ENCODE results near the gene SEPTIN7.

Gene SEPTIN7

DNA sequence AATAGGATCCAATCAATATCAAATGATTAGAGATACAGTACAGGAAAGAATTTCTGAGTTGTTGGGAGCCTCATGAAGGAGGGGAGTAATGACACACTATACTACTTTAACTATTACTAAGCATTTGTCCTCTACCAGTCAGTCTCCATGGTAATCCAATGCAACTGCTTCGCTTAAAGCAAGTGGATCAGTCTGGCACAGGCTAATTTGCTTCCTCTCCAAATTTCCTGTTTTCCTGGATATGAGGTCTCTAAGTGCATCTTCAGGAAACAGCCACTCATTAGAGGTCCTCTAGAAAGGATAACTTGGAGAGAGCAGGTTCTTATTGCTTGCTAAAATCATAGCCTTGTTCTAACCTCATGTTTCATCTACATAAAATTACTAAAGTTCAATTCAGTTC is 8.4 kb upstream of the SEPTIN7 start:
- DNase-seq: no peak

DNA sequence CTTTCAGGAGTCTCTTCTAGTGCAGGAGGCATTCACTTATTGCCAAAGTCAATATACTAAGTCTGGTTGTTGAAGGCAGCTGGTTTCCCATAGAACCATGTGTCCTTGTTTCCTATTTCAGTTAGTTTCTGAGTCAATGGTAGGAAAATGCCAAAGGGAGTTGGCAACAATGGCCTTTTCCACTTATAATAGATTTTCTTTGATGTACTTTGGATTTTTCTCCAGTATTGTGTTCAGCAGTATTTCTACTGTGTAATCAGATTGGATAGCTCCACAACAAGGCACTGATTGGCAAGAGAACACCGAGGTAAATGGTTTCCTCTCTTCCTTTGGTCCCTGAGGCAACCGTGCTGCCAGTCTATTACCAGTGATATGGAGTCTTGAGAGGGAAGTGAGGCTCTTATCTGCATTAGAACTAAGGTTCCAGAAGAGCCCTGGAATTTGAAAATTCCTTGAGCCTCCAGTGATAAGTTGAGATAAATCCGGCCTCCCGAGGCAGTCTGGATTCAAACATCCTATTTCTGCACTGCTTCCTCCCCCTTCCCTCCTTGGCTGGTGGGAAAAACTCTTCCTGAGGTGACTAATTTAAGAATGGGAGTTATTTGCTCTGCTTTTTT is 7.9 kb upstream of the SEPTIN7 start:
- no peak for DNase-seq

DNA sequence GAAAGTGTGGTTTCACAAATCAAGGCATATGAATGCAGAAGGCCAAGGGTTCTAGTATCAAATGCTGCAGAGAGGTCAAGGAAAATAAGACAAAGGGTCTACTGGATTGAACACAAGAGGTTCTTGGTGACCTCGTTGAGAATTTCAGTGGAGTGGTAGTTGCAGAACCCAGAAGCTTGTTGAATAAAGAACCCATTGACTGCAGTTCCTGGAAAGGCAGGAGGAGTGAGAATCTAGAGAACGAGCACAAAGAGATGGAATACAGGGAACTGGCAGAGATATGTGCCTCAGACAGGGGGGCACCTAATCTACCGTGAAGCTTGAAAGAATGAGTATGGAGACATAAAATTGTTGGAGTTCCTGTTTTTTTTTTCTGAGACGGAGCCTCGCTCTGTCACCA is 3.5 kb upstream of the SEPTIN7 start:
- DNase-seq: no peak

DNA sequence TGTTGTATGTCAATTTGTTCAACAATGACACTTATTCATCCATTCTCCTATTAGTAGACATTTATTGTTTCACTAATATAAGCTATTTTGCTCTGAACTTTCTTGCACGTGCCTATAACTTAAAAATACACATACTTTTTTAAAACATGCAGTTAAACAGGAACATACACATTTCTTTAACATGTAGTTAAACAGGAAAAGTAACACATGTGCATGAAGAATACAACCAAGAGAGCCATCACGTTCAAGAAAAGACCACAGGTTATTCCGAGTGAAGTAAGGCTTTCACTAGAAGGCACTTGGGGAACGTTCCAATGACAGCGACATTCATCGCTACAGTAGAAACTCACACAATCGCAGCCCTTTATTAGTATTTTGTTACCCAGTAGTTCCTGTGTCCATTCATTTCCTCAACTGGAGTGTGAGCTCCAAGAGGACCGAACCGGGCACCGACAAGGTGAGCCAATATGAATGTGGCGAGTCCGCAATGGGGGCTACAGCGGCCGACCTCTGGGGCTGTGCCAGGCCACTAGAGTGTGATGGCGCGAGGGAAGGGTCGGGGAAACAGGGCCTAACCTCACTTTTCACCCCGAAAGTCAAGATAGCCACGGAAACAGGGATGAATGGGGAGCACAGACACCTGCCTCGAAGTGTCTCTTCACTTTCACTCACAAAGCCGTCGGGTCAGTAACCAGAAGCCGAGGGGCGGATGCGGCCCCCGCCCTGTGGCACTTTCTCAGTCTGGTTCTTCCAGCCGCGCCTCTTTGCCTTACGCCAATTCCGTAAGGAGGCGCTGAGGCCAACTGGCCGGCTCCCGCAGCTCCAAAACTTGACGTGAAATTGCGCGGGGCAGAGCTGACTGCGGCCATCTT is 775 bp upstream of the SEPTIN7 start:
- peak; percentile 82 for DNase-seq

DNA sequence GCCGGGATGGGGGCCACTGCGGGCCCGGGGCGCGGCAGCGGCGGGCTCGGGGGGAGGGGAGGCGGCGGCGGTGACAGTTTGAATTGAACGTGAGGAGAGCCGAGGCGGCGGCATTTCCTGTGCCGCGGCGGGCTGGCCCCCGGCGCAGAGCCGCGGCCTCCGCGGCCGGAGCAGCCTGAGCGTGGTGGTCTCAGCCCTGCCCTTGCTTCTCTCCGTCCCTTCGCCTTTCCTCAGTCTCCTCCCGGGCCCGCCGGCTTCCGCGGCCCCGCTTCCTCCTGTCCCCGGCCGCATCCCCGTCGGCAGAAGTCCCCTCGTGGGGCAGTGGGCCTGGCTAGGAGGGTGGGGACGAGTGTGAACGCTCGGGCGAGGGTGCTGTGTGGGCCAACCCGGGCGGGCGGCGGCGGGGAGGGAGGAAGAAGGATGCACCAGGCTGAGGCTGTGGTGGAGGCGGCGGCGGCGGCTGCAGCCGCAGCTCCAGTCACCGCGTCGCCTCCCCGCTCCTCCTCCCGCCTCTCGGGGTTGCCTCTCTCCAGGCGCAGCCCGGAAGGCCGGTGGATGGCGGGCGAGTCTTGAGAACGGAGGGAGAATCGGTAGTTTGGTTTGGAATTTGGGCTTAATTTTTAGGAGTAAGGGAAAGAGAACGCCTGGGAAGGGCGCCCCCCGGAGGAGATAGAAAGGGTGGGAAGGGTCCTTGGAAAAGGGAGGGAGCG is 690 bp downstream of the SEPTIN7 start:
- DNase-seq: peak; percentile 62

DNA sequence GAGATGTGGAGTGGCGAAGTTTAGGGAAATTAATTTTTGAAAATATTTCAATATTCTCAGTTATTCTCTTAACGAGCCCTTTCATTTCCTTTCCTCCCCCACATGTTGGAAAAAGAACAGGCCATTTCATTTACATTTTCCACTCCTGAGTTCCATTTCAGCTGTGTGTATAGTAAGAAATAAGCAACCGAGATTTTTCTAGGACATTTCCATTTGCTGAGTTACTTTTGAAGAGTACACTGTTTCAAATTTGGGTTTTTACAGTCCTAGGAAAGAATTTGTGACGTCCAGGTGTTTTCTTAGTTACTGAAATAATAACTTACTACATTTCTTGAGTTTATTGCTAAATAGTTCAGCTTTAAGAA is 1.2 kb downstream of the SEPTIN7 start:
- DNase-seq: no peak

DNA sequence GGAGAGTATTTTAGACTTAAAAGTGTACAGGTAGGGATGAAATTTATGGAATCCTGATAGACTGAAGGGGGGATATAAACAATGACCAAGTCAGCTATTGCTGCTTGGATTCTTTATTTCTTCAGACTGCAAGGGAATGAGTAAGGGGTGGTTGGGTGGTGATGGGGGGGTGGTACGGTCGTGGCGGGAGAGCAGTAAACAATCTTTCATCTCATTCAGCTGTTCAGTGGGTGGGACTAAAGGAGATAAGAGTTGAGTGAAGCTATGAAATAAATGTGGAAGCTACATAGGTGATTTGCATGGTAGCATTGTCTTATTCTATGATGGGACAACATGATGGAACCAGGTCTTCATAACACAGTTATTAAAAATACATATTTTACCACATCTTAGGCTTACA is 1.8 kb downstream of the SEPTIN7 start:
- DNase-seq: no peak

DNA sequence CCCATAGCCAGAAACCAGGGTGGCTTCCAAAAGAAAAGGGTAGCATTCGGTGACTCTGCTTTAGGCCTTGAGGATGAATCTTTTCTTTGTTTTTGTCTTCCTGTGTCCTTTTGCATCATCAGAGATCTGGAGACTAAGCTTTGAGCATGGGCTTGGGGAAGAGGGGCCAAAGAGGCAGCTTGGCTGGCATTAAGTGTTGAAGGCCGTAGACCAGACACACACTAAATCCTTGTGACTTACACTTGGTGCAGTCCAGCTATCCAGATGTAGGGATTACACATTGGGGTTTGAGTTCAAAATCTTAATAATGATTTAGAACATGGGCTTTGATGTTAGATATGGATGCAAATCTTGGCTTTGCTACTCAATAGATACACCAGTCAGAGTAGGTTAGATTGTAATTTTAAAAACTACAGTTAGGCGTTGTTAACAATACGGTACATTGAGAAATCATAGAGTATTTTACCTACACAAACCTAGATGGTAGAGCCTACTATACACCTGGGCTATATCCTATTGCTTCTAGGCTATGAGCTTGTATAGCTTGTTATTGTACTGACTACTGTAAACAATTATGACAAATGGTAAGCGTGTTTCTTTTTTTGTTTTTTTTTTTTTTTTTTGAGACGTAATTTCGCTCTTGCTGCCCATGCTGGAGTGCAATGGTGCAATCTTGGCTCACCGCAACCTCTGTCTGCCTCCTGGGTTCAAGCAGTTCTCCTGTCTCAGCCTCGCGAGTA is 3.5 kb downstream of the SEPTIN7 start:
- DNase-seq: no peak

DNA sequence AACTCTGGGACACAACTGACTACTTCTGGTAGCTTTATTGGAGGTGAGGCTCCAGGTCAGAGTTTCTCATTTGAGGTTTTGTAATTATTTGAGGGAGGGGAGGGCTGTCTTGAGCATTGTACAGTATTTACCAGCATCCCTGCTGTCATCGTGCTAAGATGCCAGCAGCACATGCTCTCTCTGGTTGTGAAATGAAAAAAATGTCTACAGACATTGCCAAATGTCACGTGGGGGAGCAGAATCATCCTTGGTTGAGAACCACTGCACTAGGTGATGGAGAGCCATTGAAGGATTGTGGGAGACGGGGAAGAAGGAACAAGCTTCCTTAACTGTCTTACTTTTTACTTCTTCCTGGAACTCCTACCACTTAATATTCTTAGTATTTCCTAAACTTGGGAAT is 5.0 kb downstream of the SEPTIN7 start:
- no peak for DNase-seq

DNA sequence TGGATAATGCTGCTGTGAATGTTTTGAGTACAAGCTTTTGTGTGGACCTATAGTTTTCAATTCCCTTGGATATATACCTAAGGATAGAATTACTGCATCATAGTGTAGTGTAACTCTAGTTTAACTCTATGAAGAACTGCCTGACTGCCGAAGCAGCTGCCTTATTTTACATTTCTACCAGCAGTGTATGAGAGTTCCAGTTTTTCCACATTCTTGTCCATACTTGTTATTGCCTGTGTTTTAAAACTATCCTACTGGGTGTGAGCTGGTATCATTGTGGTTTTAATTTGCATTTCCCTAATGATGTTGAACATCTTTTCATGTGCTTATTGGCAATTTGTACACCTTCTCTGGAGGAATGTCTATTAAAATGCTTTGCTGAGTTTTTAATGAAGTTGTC is 15.7 kb downstream of the SEPTIN7 start:
- DNase-seq: no peak

DNA sequence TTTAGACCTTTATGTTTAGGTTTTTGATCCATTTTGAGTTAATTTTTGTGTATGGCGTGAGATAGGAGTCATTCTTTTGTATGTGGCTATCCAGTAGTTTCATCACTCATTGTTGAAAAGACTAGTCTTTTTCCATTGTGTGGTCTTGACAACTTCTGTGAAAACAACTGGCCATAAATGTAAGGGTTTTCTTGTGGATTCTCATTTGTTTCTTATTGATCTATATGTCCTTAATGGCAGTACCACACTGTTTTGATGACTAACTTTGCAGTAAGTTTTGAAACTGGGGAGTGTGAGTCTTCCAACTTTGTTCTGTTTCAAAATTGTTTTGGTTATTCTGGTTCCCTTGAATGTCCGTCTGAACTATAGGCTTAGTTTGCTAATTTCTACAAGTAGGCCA is 16.3 kb downstream of the SEPTIN7 start:
- no peak for DNase-seq

DNA sequence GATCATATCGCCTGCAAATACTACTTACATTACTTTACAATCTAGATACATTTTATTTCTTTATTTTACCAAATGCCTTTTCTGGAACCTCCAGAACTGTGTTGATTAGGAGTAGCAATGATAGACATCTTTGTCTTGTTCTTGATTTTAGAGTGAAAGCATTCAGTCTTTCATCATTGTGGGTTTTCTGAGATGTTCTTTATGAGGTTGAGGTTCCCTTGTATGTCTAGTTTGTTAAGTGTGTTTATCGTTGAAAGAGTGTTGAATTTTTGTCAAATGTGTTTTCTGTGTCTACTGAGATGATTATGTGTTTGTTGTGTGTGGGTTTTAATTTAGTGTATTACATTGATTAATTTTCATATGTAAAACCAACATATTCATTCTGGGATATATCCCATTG is 17.1 kb downstream of the SEPTIN7 start:
- no peak for DNase-seq

DNA sequence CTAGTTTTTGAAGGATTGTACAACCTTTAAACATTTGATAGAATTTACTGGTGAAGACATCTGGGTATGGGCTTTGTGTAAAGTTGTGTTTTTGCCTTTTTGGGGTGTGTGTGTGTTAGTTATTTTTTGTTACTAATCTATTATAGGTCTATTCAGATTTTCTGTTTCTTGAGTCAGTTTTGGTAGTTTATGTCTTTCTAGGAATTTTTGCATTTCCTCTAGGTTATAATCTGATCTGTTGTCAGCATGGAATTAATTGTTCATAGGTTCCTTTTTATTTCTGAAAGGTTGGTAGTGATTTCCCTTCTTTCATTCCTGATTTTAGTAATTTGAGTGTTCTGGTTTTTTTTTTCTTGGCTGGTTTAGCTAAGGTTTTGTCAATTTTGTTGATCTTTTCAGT is 17.7 kb downstream of the SEPTIN7 start:
- DNase-seq: no peak

DNA sequence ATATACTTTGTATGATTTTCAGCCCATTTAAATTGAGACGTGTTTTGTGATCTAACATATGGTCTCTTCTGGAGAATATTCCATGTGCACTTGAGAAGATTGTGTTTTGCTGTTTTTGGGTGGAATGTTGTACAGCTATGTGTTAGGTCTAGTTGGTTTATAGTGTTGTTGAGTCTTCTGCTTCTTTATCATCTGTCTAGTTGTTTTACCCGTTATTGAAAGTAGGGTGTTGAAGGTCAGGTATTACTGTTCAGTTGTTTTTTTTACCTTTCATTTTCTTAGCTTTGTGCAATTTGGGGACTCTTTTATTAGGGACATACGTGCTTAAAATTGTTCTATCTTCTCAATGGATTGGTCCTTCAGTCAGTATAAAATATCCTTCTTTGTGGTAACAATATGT is 18.5 kb downstream of the SEPTIN7 start:
- no peak for DNase-seq

DNA sequence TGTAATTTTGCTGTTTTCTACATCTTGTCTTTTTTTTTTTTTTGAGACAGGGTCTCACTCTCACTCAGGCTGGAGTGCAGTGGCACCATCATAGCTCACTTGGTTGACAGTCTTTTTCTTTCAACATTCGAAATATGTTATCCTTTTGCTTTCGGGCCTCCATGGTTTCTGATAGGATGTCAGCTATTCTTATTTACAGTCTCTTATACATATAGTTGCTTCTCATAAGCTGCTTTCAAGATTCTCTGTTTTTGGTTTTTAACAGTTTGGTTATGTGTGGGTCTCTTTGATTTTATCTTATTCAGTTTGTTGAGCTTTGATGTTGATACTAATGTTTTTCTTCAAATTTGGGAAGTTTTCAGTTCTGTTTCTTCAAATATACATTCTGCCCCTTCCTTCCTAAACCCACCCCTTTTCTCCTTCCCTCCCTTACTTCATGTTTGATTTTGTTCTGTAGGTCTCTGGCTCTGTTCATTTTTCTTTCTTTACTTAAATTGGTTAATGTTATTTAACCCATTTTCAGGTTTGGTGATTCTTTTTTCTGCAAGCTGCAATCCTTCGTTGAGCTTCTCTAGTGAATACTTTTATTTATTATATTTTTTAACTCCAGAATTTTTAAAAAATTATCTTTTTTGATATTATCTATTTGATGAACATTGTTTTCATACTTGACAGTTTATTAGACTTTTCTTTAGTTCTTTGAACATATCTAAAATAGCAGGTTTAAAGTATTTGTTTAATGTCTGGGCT is 19.3 kb downstream of the SEPTIN7 start:
- DNase-seq: no peak

DNA sequence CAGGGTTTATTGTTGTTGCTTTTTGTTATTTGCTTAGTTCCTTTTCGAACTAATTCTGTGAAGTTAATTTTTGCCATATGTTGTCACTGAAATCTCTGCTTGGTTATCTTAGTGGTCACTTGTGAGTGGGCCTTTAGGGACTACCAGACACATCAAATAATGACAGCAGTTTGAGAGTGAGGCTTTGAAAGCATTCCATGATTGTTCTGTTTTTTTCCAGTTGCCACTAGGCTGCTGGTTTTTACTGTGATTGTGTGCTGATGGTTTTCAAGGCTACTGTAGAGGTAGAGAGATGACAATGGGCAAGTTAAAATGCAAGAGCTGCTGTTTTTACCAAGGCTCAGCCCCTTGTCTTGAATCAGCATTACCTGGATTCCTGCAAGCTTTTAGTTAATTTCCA is 20.0 kb downstream of the SEPTIN7 start:
- DNase-seq: no peak

DNA sequence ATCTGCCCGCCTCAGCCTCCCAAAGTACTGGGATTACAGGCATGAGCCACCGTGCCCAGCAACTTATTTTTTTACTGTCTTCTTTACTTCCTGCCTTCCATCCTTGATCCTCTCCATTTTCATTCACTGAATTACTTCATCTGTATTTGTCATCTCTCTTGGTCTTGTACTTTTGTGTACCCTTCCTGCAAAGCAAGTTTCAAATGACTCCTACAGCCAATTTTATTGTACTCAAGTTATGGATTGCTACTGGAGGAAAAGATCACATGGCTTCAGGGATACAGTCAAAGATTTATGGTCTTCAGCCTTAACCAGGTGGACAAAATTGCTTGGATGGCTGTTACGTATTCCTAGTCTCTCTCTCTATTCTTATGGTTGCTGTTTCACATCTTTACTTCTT is 22.6 kb downstream of the SEPTIN7 start:
- no peak for DNase-seq

DNA sequence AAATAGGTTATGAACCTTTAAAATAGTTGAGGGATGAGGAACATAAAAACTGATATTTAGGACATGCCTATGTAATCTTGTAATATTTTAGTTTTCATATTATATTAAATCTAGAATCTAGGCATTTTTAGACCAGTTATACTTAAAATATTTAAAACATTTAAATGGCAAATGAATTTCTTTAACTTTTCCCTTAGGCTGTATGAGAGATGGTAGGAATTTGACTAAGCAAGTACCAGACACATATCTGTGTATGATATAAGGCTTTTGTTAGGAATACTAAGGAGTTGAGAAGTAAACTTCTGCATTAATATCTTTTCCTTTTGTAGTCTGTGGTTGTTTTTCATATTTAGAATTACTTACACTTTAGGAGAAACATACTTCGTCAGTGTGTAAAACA is 25.1 kb downstream of the SEPTIN7 start:
- no peak for DNase-seq

DNA sequence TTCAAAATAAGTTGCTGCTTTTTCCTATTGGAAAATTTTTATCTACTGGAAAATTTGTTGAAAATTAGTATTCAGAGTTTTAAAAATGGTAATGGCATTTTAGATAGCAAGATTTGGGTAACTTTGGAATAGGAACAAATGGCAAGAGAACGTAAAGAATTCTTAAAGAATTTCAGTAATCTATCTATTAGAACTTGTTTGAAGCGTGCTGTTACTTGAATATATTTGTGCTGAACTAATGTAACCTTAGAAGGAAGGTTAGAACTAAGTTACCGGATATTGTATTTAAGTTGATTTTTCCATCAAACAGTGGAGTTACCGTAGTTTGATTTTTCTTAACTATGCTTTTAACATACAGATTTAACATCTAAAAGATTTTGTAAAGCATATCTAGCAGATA is 25.9 kb downstream of the SEPTIN7 start:
- no peak for DNase-seq

DNA sequence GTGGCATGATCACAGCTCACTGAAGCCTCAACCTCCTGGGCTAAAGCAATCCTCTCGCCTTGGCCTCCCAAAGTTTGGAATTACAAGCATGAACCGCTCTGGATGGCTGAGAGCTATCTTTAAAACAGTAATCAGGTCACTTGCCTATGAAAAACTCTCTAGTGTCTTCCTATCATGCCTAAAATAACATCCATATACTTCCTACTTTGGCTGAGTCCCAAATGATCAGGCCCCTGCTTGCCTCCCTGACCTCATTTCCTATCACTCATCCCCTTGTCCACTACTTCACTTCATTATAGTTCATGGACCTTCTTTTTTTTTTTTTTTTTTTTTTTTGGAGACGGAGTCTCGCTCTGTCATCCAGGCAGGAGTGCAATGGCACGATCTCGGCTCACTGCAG is 28.0 kb downstream of the SEPTIN7 start:
- no peak for DNase-seq

DNA sequence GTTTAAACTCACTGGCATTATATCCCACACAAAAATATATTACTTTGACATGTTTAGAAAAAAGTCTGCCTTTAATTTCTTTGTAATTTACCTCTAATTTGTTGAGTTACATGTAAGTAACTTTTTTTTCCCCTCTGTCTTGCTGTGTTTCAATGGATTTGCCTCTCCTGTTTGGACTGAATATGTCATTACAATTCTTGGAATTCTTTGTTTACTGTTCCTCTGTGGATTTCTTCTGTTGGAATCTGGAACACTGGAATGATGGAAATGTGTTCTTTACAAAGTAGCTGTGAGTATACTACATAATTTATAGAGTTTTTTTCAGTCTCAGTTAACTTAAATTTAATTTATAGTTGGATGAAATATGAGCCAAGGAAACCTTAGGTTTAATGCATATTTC is 30.4 kb downstream of the SEPTIN7 start:
- DNase-seq: no peak

Data from effector CD8-positive, alpha-beta T cell (primary cell).